ENCODE measurements around the gene TLCD2. TPM values are rescaled to one million over a fixed set of nuclear protein-coding genes. Genes with fewer than 3 reads are reported as not detected.
A peak's percentile ranks its signal among the peaks of the same experiment; 100 is the strongest.

The TLCD2 gene
- total and polyA plus RNA-seq, 2 of the 13 experiments (the other 11 are each of a cell fraction or from before 2014, with no cell fraction given): 0.90 to 1.1 TPM

- TF ChIP-seq AHDC1 (CRISPR knock-in tag; IDR thresholded peaks at IDR 0.05; ENCODE audit: borderline replicate concordance): no peak
Observed at GRCh38 chr17:1753767-1754429, 43.7 kb upstream of the TLCD2 start (continued).

- ATAC-seq (no peak), DNase-seq (ENCODE audit: low spot score) (no peak), FAIRE-seq (no peak)
- ChIA-PET POLR2A (interaction anchor here (0.9 to 16.4 kb wide), 9 partner anchors 8 to 58 kb away, joined by 3 to 299 read pairs (median 7); partner anchors contain the start of genes SERPINF1, SERPINF2 and WDR81), CTCF (ENCODE audit: low intra/inter-chr PET ratio, low total read pairs) (no interaction called here)
- WGBS (ENCODE audit: low lambda C conversion rate): 89% methylated on average over 17 of the region's 18 CpGs
- Histone ChIP-seq H3K27ac (ENCODE audit: extremely low read length, insufficient read depth, low read length) (peak overlapping the region; percentile 19), H3K4me3 (replicated peaks in 1 of 3; ENCODE audit: insufficient read depth in 1 of 3, low read depth in 2 of 3, low read length in 3 of 3) (no peak overlapping the region), H2AFZ (ENCODE audit: low read length) (no peak overlapping the region), H3K9ac (ENCODE audit: insufficient read depth, low read depth, low read length) (no peak overlapping the region), H3K4me2 (ENCODE audit: low read depth, low read length) (no peak overlapping the region), H3K27me3 (ENCODE audit: control insufficient read depth in 1 of 2, insufficient read depth in 2 of 2, low read length in 2 of 2) (no peaks in the 10 kb centered on the region), H3K36me3 (replicated peaks in 1 of 2; ENCODE audit: control insufficient read depth in 1 of 2, insufficient read depth in 2 of 2, low read length in 2 of 2) (peaks cover 8 to 20% of the 10 kb centered on the region in 2 experiments; a peak in 3 of 5 replicates), H4K20me1 (ENCODE audit: insufficient read depth, low read length) (peaks cover 20% of the 10 kb centered on the region; the same call in 1 of the 2 replicates), H3K9me3 (ENCODE audit: low read length) (no peaks in the 10 kb centered on the region), H3K4me1 (ENCODE audit: insufficient read depth, low read length) (peaks cover 60% of the 10 kb centered on the region), H3K79me2 (ENCODE audit: insufficient read depth, low read length) (no peaks in the 10 kb centered on the region)
- no TSS peak for BruUV-seq (replicated peaks)
- in situ Hi-C loops (cut with HindIII; ENCODE audit: extremely low pct_ligation_motif_present, low pct_unique_long_range_greater_than_20kb): no loop called here
- intact Hi-C loops (cut with micrococcal nuclease; ENCODE audit: unreplicated experiment): no loop called here
- TF ChIP-seq RBM22 (optimal IDR thresholded peaks at IDR 0.05; ENCODE audit: low read length) (peak; percentile 78), BCL6 (CRISPR knock-in tag; IDR thresholded peaks at IDR 0.05) (0 out of 2 replicates have a peak, but pooled peaks have one; percentile 5), AKAP8 (CRISPR knock-in tag; IDR thresholded peaks at IDR 0.05) (0 out of 2 replicates have a peak, but pooled peaks have one; percentile 27), MXD3 (CRISPR knock-in tag; IDR thresholded peaks at IDR 0.05) (0 out of 2 replicates have a peak, but pooled peaks have one; percentile 19), ZNF124 (CRISPR knock-in tag; IDR thresholded peaks at IDR 0.05) (no peak), NONO (IDR thresholded peaks at IDR 0.05) (no peak), NONO (CRISPR knock-in tag; conservative IDR thresholded peaks at IDR 0.05) (0 out of 2 replicates have a peak, but pooled peaks have one; percentile 26), RNF2 (conservative IDR thresholded peaks at IDR 0.05; ENCODE audit: low read depth) (no peak), ZNF777 (CRISPR knock-in tag; IDR thresholded peaks at IDR 0.05) (0 out of 2 replicates have a peak, but pooled peaks have one; percentile 24), SSRP1 (CRISPR knock-in tag; IDR thresholded peaks at IDR 0.05) (0 out of 2 replicates have a peak, but pooled peaks have one; percentile 30), POLR2A (IDR thresholded peaks at IDR 0.05; ENCODE audit: insufficient read depth in 1 of 2, low read depth in 2 of 2, low read length in 2 of 2) (peak in 1 of 2 experiments; percentile 45; a peak in 3 of 4 replicates), RBFOX2 (IDR thresholded peaks at IDR 0.05; ENCODE audit: low read depth, low read length) (peak; percentile 65; the same call in 1 of the 2 replicates), AGO2 (optimal IDR thresholded peaks at IDR 0.05; ENCODE audit: low read depth, low read length) (peak; percentile 95)
Observed at GRCh38 chr17:1752425-1753262, 42.5 kb upstream of the TLCD2 start.

Data from HepG2 (cell line).